Adipocyte (in vitro differentiated cells): Measurements from ENCODE around the gene NLGN1.
A peak's percentile ranks its signal among the peaks of the same experiment; 100 is the strongest.
"Not testable (repeated sequence)": the region's sequence is repeated elsewhere in the genome, so short reads cannot be mapped to it uniquely, and the experiment has no call there.

Experiments used
- DNase-seq: peaks from one replicate; pipeline ENCODE4 v3.0.0-alpha.2; 2015; ENCODE audit warnings: low read depth
- H3K27me3 ChIP-seq: replicated peaks from 2 replicates; pipeline ENCODE4 v1.7.0; 2013; ENCODE audit warnings: mild to moderate bottlenecking, low read length, moderate library complexity; ENCODE audit not compliant: control insufficient read depth, insufficient read depth
- H3K36me3 ChIP-seq: 2 replicates; pipeline ENCODE4 v1.7.0; 2013; ENCODE audit warnings: low read length, mild to moderate bottlenecking, moderate library complexity; ENCODE audit not compliant: control insufficient read depth, insufficient read depth, severe bottlenecking
- H3K4me1 ChIP-seq: 2 replicates; pipeline ENCODE4 v1.7.0; 2013; ENCODE audit warnings: mild to moderate bottlenecking, low read length, moderate library complexity; ENCODE audit not compliant: control insufficient read depth, insufficient read depth
- H3K4me3 ChIP-seq: 2 replicates; pipeline ENCODE4 v1.7.0; 2013; ENCODE audit warnings: mild to moderate bottlenecking, low read length, moderate library complexity
- H3K9ac ChIP-seq: 2 replicates; pipeline ENCODE4 v1.7.0; 2013; ENCODE audit warnings: mild to moderate bottlenecking, low read length, moderate library complexity
- H3K9me3 ChIP-seq: 2 replicates; pipeline ENCODE4 v1.7.0; 2013; ENCODE audit warnings: mild to moderate bottlenecking, low read length, moderate library complexity; ENCODE audit not compliant: control insufficient read depth

The NLGN1 gene

DNA sequence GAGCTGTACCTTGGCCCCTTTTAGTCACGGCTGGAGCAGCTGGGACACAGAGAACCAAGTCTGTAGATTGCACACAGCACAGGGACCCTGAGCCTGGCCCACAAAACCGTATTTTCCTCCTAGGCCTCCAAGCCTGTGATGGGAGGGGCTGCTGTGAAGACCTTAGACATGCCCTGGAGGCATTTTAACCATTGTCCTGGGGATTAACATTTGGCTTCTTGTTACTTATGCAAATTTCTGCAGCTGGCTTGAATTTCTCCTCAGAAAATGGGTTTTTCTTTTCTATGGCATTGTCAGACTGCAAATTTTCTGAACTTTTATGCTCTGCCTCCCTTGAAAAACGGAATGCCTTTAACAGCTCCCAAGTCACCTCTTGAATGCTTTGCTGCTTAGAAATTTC is 197.3 kb downstream of the NLGN1 start:
- H3K4me3 ChIP-seq, H3K27me3 ChIP-seq, H3K4me1 ChIP-seq, H3K36me3 ChIP-seq, H3K9ac ChIP-seq, H3K9me3 ChIP-seq: not testable (repeated sequence)
- DNase-seq: peak; percentile 17

DNA sequence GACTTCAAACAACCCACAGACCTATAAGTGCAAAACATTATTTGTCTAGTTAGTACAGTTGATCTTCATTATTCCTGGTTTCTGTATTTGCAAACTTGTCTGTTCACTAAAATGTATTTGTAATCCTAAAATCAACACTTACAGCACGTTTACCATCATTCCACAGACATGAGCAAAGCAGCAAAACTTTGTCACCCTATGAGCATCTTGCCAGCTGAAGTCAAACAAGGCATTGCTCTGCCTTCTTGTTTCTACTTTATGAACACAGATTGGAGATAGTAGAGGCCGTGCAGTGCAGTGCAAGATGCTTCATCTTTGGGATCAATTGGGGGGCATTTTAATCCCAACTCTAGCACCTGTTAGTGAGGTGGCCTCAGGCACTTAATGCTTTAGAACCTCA is 202.1 kb downstream of the NLGN1 start:
- Histone ChIP-seq H3K36me3 (no peaks in the 10 kb centered on the region), H3K9me3 (no peaks in the 10 kb centered on the region), H3K9ac (no peak overlapping the region), H3K27me3 (no peaks in the 10 kb centered on the region), H3K4me1 (no peaks in the 10 kb centered on the region), H3K4me3 (no peak overlapping the region)
- peak; percentile 55 for DNase-seq

- Histone ChIP-seq H3K36me3 (no peaks in the 10 kb centered on the region), H3K9ac (no peak overlapping the region), H3K9me3 (no peaks in the 10 kb centered on the region), H3K4me3 (no peak overlapping the region), H3K27me3 (no peaks in the 10 kb centered on the region), H3K4me1 (no peaks in the 10 kb centered on the region)
- no peak for DNase-seq
These were observed 217.0 kb downstream of the NLGN1 start for GRCh38 chr3:173614522-173614921.

DNA sequence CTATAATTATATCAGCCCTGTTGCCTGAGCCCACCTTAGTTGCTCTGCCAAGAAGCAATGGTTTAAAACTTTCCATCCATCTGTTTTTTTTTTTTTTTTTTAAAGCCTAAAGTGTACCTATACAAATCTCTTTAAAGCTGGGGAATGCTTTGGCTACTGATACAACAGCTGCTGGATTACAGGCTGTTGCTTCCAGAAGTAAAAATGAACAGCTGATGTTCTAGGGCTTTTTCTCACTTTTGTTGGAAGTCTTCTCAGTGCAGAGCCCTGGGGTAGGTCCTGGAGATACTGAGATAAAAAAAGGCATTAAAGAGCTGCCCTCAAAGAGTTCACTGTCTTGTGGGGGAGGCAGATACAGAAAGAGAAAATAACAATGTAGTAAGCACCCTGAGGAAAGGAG is 218.1 kb downstream of the NLGN1 start:
- no peak overlapping the region for H3K4me3 ChIP-seq
- DNase-seq: no peak
- H3K9me3 ChIP-seq: no peaks in the 10 kb centered on the region
- no peaks in the 10 kb centered on the region for H3K36me3 ChIP-seq
- no peaks in the 10 kb centered on the region for H3K4me1 ChIP-seq
- H3K9ac ChIP-seq: no peak overlapping the region
- H3K27me3 ChIP-seq: no peaks in the 10 kb centered on the region

DNA sequence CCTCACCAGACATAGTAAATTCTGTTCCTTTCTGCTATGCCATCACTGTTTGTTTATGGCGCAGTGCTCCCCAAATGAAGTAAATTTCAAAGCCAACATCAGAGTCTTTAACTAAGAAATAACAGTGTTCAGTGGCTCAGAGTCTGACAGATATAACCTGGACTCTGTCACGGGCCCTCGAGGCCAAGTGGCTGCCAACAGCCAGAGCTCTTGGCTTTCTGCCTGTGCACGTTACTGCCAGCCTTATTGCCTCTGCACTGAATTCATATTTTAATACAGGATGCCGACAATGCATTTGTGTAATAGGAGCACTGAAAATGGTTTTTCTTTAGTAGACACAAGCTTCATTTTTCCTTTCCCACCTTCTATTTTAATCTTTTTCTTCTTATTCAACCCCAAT is 219.9 kb downstream of the NLGN1 start:
- no peaks in the 10 kb centered on the region for H3K9me3 ChIP-seq
- DNase-seq: no peak
- H3K36me3 ChIP-seq: no peaks in the 10 kb centered on the region

GRCh38 chr3:173618148-173618547 is 220.6 kb downstream of the NLGN1 start:
- no peak for DNase-seq
- no peaks in the 10 kb centered on the region for H3K36me3 ChIP-seq

More for the DNA sequence above, 219.9 kb downstream of the NLGN1 start:
- Histone ChIP-seq H3K9ac (no peak overlapping the region), H3K4me3 (no peak overlapping the region), H3K4me1 (no peaks in the 10 kb centered on the region), H3K27me3 (no peaks in the 10 kb centered on the region)

DNA sequence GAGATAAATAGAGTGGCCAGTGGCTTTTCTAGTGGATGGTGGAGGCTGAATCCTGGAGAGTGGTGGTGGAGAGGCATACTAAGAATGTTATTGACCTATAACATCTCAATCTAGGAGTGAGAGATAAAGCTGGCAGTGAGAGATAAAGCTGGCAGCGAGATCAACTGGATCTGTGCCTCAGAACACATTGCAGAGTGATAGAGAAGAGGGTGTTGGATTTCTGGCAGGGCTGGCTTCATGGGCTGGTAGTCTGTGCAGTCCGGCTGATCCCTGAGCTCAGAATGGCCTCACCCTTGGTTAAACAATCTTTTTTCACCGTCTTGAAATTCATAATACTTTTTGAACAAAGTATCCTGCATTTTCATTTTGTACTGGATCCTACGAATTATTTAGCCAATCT is 221.2 kb downstream of the NLGN1 start:
- H3K4me1 ChIP-seq: no peaks in the 10 kb centered on the region
- no peak overlapping the region for H3K9ac ChIP-seq
- DNase-seq: no peak
- no peaks in the 10 kb centered on the region for H3K36me3 ChIP-seq
- no peaks in the 10 kb centered on the region for H3K9me3 ChIP-seq
- no peak overlapping the region for H3K4me3 ChIP-seq
- H3K27me3 ChIP-seq: no peaks in the 10 kb centered on the region

More at GRCh38 chr3:173618148-173618547, 220.6 kb downstream of the NLGN1 start:
- Histone ChIP-seq H3K9me3 (no peaks in the 10 kb centered on the region), H3K27me3 (no peaks in the 10 kb centered on the region), H3K4me3 (no peak overlapping the region), H3K4me1 (no peaks in the 10 kb centered on the region), H3K9ac (no peak overlapping the region)

DNA sequence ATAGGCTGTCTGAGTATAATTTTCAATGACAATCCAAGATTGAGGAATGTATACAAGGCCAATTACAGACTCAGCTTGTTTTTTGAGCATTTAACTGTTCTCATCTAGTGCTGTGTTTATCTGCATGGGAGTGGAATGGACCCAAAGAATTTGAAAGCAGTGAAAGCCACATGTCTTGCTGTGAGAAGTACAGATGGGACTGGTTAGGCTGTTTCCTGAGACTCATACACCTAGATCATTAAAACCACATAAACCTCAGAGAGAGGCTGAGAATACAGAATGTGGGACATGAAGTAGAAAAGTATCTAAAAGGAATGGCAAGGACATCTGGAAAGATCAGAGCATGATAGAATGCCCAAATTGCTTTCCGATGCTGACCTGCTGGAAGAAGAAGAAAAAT is 224.6 kb downstream of the NLGN1 start:
- no peaks in the 10 kb centered on the region for H3K9me3 ChIP-seq
- H3K4me1 ChIP-seq: no peaks in the 10 kb centered on the region
- H3K4me3 ChIP-seq: no peak overlapping the region
- no peaks in the 10 kb centered on the region for H3K27me3 ChIP-seq
- no peak overlapping the region for H3K9ac ChIP-seq
- DNase-seq: peak; percentile 69
- H3K36me3 ChIP-seq: no peaks in the 10 kb centered on the region

DNA sequence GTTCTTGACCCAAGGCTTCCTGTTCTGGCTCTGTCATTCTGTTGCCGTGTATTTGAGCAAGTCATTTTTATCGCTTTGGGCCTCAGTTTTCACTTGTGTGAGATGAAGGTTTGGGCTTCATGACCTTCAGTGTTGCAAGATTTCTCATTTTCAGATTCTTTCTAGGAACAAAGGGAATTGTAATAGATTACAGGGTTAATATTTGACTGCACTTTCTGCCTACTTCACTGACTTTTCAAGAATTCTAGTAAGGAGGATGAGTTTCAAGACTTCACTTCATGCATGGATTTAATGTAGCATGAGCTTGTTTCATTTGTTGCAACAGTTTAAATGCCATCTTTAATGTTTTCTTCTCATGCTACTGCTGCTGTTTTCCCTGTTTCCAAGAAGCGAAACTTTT is 226.5 kb downstream of the NLGN1 start:
- peak; percentile 4 for DNase-seq
- Histone ChIP-seq H3K9ac (no peak overlapping the region), H3K36me3 (no peaks in the 10 kb centered on the region), H3K4me1 (no peaks in the 10 kb centered on the region), H3K9me3 (no peaks in the 10 kb centered on the region), H3K27me3 (no peaks in the 10 kb centered on the region), H3K4me3 (no peak overlapping the region)

- H3K4me1 ChIP-seq: no peaks in the 10 kb centered on the region
- no peaks in the 10 kb centered on the region for H3K27me3 ChIP-seq
- H3K4me3 ChIP-seq: no peak overlapping the region
- no peak overlapping the region for H3K9ac ChIP-seq
- DNase-seq: no peak
- H3K36me3 ChIP-seq: no peaks in the 10 kb centered on the region
- no peaks in the 10 kb centered on the region for H3K9me3 ChIP-seq
These were observed 233.3 kb downstream of the NLGN1 start for GRCh38 chr3:173630849-173631248.

- no peak for DNase-seq
- Histone ChIP-seq H3K4me3 (no peak overlapping the region), H3K36me3 (no peaks in the 10 kb centered on the region), H3K27me3 (no peaks in the 10 kb centered on the region), H3K4me1 (no peaks in the 10 kb centered on the region), H3K9me3 (no peaks in the 10 kb centered on the region), H3K9ac (no peak overlapping the region)
These were observed 235.4 kb downstream of the NLGN1 start for GRCh38 chr3:173632945-173633344.

- no peaks in the 10 kb centered on the region for H3K9me3 ChIP-seq
- no peaks in the 10 kb centered on the region for H3K27me3 ChIP-seq
- H3K4me1 ChIP-seq: no peaks in the 10 kb centered on the region
- no peaks in the 10 kb centered on the region for H3K36me3 ChIP-seq
- H3K4me3 ChIP-seq: no peak overlapping the region
- DNase-seq: no peak
- H3K9ac ChIP-seq: no peak overlapping the region
These were observed 238.3 kb downstream of the NLGN1 start for GRCh38 chr3:173635826-173636225.
